A549 (cell line): ENCODE measurements around the gene BUB1B.
"Not testable (repeated sequence)": the region's sequence is repeated elsewhere in the genome, so short reads cannot be mapped to it uniquely, and the experiment has no call there.

ENCODE experiments used
- EHMT2 ChIP-seq: fragments of 200-600 bp; sonication (generic); IDR thresholded peaks from 2 replicates; pipeline ENCODE4 v1.6.1; 2016; ENCODE audit warnings: antibody characterized with exemption, low read depth, mild to moderate bottlenecking, moderate library complexity
- EP300 ChIP-seq, 2 experiments: fragments of >200 bp; sonication (Bioruptor Twin); formaldehyde crosslinking; IDR thresholded peaks; 2 replicates in 1 of 2; 3 replicates in 1 of 2; pipeline ENCODE4 v1.6.1; 2016 to 2017
- FOXS1 ChIP-seq: fragments of 250-450 bp; sonication (Bioruptor Pico); IDR thresholded peaks from 2 replicates; pipeline ENCODE4 v1.5.0; 2020; ENCODE audit warnings: mild to moderate bottlenecking, moderate library complexity
- JUN ChIP-seq, 2 experiments: fragments of >200 bp; sonication (Bioruptor Twin); formaldehyde crosslinking; IDR thresholded peaks; 2 replicates in 1 of 2; 3 replicates in 1 of 2; pipeline ENCODE4 v1.6.1; 2016 to 2017
- JUNB ChIP-seq: fragments of >200 bp; sonication (Bioruptor Twin); formaldehyde crosslinking; IDR thresholded peaks from 2 replicates; pipeline ENCODE4 v1.6.1; 2016
- NPAS2 ChIP-seq: fragments of 250-450 bp; sonication (Bioruptor Pico); IDR thresholded peaks from 2 replicates; pipeline ENCODE4 v1.8.0; 2022; ENCODE audit warnings: mild to moderate bottlenecking, moderate library complexity, borderline replicate concordance
- POLR2A ChIP-seq: IDR thresholded peaks from 2 replicates; pipeline ENCODE4 v1.6.1; 2012; ENCODE audit warnings: mild to moderate bottlenecking, low read length
- RAD21 ChIP-seq, 2 experiments: fragments of >200 bp in 1 of 2; sonication (Bioruptor Twin) in 1 of 2; formaldehyde crosslinking in 1 of 2; IDR thresholded peaks in 1 of 2; conservative IDR thresholded peaks in 1 of 2; 2 replicates in 1 of 2; 3 replicates in 1 of 2; pipeline ENCODE4 v1.6.1; 2012 to 2018; ENCODE audit warnings: inconsistent platforms in 1 of 2
- SREBF2 ChIP-seq: fragments of 450-650 bp; IDR thresholded peaks from 2 replicates; pipeline ENCODE4 v1.6.1; 2014; ENCODE audit warnings: mild to moderate bottlenecking, moderate library complexity
- TF ChIP-seq, protein P1 (sequence below): IDR thresholded peaks from 2 replicates; pipeline ENCODE4 v1.6.1; 2012
- TF ChIP-seq, protein P2 (sequence below): fragments of >200 bp; sonication (Bioruptor Twin); formaldehyde crosslinking; IDR thresholded peaks from 3 replicates; pipeline ENCODE4 v1.5.1; 2016

DNA sequence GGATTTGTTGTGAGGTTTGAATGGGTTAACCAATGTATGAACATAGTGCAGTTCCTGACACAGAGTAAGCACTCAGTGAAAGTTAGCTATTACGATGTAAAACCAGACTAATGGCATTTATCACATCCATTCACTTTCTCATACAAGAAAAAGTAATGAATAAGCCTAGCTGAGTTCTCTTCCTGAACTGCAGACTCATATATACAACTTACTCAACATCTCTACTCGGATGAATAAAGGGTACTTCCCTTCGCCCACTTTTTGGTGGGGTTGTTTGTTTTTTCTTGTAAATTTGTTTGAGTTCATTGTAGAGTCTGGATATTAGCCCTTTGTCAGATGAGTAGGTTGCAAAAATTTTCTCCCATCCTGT is 22.7 kb upstream of the BUB1B start:
- not testable (repeated sequence) for TF ChIP-seq POLR2A; RAD21 (conservative IDR thresholded peaks at IDR 0.05 in 1 of 2, IDR thresholded peaks at IDR 0.05 in 1 of 2); EP300 (IDR thresholded peaks at IDR 0.05); FOXS1 (CRISPR knock-in tag); JUN (IDR thresholded peaks at IDR 0.05); JUNB; EHMT2; SREBF2; NPAS2
- TF ChIP-seq, protein P1, sequence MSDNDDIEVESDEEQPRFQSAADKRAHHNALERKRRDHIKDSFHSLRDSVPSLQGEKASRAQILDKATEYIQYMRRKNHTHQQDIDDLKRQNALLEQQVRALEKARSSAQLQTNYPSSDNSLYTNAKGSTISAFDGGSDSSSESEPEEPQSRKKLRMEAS = not testable (repeated sequence)
- TF ChIP-seq, protein P2, sequence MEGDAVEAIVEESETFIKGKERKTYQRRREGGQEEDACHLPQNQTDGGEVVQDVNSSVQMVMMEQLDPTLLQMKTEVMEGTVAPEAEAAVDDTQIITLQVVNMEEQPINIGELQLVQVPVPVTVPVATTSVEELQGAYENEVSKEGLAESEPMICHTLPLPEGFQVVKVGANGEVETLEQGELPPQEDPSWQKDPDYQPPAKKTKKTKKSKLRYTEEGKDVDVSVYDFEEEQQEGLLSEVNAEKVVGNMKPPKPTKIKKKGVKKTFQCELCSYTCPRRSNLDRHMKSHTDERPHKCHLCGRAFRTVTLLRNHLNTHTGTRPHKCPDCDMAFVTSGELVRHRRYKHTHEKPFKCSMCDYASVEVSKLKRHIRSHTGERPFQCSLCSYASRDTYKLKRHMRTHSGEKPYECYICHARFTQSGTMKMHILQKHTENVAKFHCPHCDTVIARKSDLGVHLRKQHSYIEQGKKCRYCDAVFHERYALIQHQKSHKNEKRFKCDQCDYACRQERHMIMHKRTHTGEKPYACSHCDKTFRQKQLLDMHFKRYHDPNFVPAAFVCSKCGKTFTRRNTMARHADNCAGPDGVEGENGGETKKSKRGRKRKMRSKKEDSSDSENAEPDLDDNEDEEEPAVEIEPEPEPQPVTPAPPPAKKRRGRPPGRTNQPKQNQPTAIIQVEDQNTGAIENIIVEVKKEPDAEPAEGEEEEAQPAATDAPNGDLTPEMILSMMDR = not testable (repeated sequence)
